Ovary (tissue), 9 donors: ENCODE results near the gene IRS1. TPM values are rescaled to one million over a fixed set of nuclear protein-coding genes. Genes with fewer than 3 reads are reported as not detected.

Experiments
- DNase-seq, 5 donors: peaks; one replicate each; pipeline ENCODE4 v3.0.0-alpha.2; 2019 to 2020
- H3K27ac ChIP-seq, 2 donors: fragments of 200-600 bp; one replicate each; pipeline versions ENCODE4 v1.5.1 to v1.8.0; 2019 to 2022
- H3K27me3 ChIP-seq: fragments of 200-600 bp; one replicate; pipeline ENCODE4 v1.8.0; 2022
- H3K36me3 ChIP-seq: fragments of 200-600 bp; sonication (generic); one replicate; pipeline ENCODE4 v1.5.1; 2019
- H3K4me1 ChIP-seq: one replicate; pipeline ENCODE4 v1.8.1; 2013; ENCODE audit warnings: mild to moderate bottlenecking, moderate library complexity; ENCODE audit not compliant: insufficient read depth
- H3K4me3 ChIP-seq: fragments of 200-600 bp; sonication (generic); one replicate; pipeline ENCODE4 v1.5.1; 2017
- H3K9me3 ChIP-seq, 2 donors: fragments of 200-600 bp in 1 of 2; sonication (generic) in 1 of 2; one replicate each; pipeline versions ENCODE4 v1.5.1 to v1.8.1; 2013 to 2019; ENCODE audit warnings: mild to moderate bottlenecking in 1 of 2, moderate library complexity in 1 of 2
- EP300 ChIP-seq: sonication (generic); formaldehyde crosslinking; IDR thresholded peaks from one replicate; pipeline ENCODE4 v1.6.1; 2017; ENCODE audit warnings: antibody characterized with exemption
- POLR2A ChIP-seq: fragments of 450-650 bp; IDR thresholded peaks from one replicate; pipeline ENCODE4 v1.6.1; 2017; ENCODE audit warnings: antibody characterized with exemption, mild to moderate bottlenecking, moderate library complexity
- WGBS, 3 donors: extraction: QIAGEN DNeasy Blood & Tissue Kit in 1 of 3; methylation state at CpG; one replicate each; pipeline versions ENCODE4 v1.1.5 to v1.1.7; 2013 to 2017; 5-methylcytosine and 5-hydroxymethylcytosine counted together
- intact Hi-C, 4 donors: fragments of 100-400 bp; cut with DNase I; formaldehyde crosslinking; loops; one replicate each; pipeline versions ENCODE4 v1.11.0 to v1.15.1; 2022 to 2023
- polyA plus RNA-seq, 2 donors: library from polyadenylated mRNA; stranded (reverse); fragments of 200-250 nt in 1 of 2; fragments of 350-450 nt in 1 of 2; fragmentation: Illumina TruSeq in 1 of 2; extraction: RNeasy Lipid Tissue Mini Kit (QIAGEN cat#74804) in 1 of 2; gene quantifications; one replicate each; pipeline ENCODE4 v1.2.3, GENCODE V29; 2013 to 2014
- total RNA-seq, 7 donors: library from RNA; depleted of rRNA in 2 of 7; stranded (reverse); fragments of >200 nt in 2 of 7; fragmentation: NEBNext Ultra II Directional in 3 of 7; extraction: Animal tissue kit (Norgen Biotek cat#: 25700) in 3 of 7; gene quantifications; one replicate each; pipeline versions ENCODE4 v1.1.0 to v1.2.4, GENCODE V29; 2016 to 2023
- TF ChIP-seq, protein P1 (sequence below), 3 donors: fragments of 450-650 bp in 2 of 3; fragments of 200-600 bp in 1 of 3; IDR thresholded peaks; one replicate each; pipeline versions ENCODE4 v1.5.1 to v1.8.0; 2016 to 2022; ENCODE audit warnings: antibody characterized with exemption in 3 of 3, mild to moderate bottlenecking in 1 of 3
- donor health status: DM: no; HTN: no; CAD: no; lungs with moderate emphysema.
- donor health status: DM: no; HTN: no; CAD: no.
- donor health status: Bipolar disorder and iron deficiency.
- donor health status: DM: yes; HTN: yes; CAD: no.
- donor health status: DM: no; HTN: no; CAD: no.
- donor health status: DM: yes; HTN: yes; CAD: no.

IRS1 gene
- total and polyA plus RNA-seq, 9 donors: 22.3 to 87.0 (median 44.1) TPM

GRCh38 chr2:226736382-226736781, 63.2 kb downstream of the IRS1 start:
- Histone ChIP-seq H3K27ac (no peak overlapping the region), H3K4me3 (no peak overlapping the region), H3K36me3 (no peaks in the 10 kb centered on the region), H3K27me3 (no peaks in the 10 kb centered on the region), H3K9me3 (no peaks in the 10 kb centered on the region), H3K4me1 (peaks cover 11% of the 10 kb centered on the region)
- no peak for DNase-seq
- TF ChIP-seq POLR2A (no peak), EP300 (no peak)
- TF ChIP-seq, protein P1, sequence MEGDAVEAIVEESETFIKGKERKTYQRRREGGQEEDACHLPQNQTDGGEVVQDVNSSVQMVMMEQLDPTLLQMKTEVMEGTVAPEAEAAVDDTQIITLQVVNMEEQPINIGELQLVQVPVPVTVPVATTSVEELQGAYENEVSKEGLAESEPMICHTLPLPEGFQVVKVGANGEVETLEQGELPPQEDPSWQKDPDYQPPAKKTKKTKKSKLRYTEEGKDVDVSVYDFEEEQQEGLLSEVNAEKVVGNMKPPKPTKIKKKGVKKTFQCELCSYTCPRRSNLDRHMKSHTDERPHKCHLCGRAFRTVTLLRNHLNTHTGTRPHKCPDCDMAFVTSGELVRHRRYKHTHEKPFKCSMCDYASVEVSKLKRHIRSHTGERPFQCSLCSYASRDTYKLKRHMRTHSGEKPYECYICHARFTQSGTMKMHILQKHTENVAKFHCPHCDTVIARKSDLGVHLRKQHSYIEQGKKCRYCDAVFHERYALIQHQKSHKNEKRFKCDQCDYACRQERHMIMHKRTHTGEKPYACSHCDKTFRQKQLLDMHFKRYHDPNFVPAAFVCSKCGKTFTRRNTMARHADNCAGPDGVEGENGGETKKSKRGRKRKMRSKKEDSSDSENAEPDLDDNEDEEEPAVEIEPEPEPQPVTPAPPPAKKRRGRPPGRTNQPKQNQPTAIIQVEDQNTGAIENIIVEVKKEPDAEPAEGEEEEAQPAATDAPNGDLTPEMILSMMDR (IDR thresholded peaks at IDR 0.05): no peak
- intact Hi-C loops: no loop called here
- 89 to 91% (median 89%) methylated on average over 4 of the region's 4 CpGs for WGBS, 3 donors

DNA sequence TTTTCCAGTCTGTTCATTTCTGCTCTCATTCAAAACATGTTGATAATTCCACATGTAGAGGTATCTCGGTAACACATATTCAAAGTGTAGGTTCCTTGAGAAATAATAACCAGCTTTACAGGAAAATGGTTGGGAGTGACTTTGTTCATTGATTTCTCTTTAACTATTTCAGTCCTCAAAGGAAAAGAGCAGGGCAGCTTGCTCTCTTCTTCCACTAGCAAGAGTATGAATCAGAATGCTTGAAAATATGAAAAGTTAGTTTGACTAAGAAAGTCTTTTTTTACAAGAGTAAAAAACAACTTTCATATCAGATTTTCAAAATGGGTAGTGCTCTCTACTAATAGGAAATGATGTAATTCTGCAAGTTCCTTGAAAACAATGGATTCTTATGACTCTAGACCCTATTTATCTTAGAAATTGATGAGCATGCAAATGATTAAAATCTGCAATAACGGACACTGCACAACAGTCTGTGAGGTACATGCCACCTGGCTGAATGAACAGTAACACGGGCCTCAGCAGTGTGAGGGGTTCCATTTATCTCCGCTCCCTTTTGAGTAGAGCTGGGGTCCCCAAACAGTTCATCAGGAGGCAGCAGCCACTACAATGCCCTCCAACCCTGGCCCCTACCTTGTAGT, 65.6 kb downstream of the IRS1 start:
- Histone ChIP-seq H3K27ac (peak overlapping the region in 1 of 2 donors; percentile 48), H3K27me3 (no peaks in the 10 kb centered on the region), H3K9me3 (no peaks in the 10 kb centered on the region), H3K4me3 (no peak overlapping the region), H3K36me3 (no peaks in the 10 kb centered on the region), H3K4me1 (peaks cover 8% of the 10 kb centered on the region)
- intact Hi-C loops: no loop called here
- TF ChIP-seq, protein P1 (IDR thresholded peaks at IDR 0.05): no peak
- TF ChIP-seq POLR2A (no peak), EP300 (no peak)
- DNase-seq: no peak
- WGBS, 3 donors: 75 to 76% (median 75%) methylated on average over 4 of the region's 4 CpGs

DNA sequence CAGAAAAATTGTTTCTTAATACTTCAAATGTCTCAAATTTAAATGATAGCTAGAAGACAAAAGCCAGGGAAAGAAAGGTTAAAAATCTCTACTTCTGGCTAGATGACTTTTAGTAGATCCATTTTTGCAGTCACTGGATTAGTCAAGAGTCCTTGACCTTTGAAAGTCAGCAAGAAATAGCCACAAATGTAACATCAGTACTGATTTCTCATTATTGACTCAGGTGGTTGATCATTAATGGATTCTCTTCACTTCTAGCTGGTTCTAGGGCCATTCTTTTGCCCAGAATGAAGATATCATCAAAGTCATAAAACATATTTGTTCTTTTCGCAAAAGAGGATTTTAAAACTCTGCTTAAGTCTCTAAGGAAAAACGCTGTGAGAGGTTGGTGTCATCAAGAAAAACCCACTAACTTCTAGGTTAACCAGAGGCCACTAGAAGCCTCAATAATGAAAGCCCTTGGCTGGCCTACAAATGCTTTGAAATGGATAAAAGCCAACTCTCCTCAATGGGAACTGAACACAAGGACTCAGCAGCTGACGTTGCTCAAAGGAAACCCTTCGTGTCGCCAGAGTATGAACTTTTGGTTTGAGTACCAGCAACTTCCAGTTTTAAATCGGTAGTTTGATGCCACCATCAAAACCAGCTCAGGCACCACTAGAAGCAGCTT, 66.3 kb downstream of the IRS1 start:
- H3K27me3 ChIP-seq: no peaks in the 10 kb centered on the region
- peak overlapping the region in 1 of 2 donors; percentile 48 for H3K27ac ChIP-seq
- DNase-seq: peak in 2 of 5 donors; percentile 28 to 32
- no peaks in the 10 kb centered on the region for H3K9me3 ChIP-seq
- intact Hi-C loops: no loop called here
- no peak for TF ChIP-seq EP300
- TF ChIP-seq POLR2A: no peak
- TF ChIP-seq, protein P1 (IDR thresholded peaks at IDR 0.05): no peak
- peaks cover 3% of the 10 kb centered on the region for H3K4me1 ChIP-seq
- H3K36me3 ChIP-seq: no peaks in the 10 kb centered on the region
- H3K4me3 ChIP-seq: no peak overlapping the region
- WGBS, 3 donors: 24 to 39% (median 37%) methylated on average over 6 of the region's 6 CpGs

DNA sequence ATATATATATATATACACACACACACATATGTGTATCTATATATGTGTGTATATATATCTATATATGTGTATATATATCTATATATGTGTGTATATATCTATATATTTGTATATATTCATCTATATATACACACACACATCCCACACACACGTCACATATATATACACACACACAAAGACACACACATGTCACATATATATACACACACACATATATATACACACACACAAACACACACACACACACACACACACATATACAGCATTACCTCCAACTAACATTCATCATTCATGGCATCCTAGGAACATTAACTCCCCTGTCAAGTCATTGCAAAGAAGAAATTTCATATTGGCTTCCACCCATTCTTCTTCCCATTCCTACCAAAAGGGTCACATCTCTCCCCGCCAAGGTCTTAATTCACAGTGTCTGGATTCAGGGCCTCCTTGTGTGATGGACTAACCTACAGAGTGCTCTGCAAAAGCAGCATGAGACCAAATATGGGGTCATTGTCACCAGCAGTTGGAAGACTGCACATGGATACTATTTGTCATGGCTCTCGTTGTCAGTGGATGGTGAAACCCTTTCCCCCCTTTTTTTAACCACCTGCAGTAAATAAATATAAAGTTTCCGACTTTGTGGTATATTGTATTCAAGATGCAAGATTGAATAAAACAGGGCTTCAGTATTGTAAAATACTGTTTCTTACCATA, 67.0 kb downstream of the IRS1 start:
- peaks cover 3% of the 10 kb centered on the region for H3K4me1 ChIP-seq
- TF ChIP-seq POLR2A (no peak), EP300 (no peak)
- TF ChIP-seq, protein P1 (IDR thresholded peaks at IDR 0.05): no peak
- H3K9me3 ChIP-seq: no peaks in the 10 kb centered on the region
- H3K27me3 ChIP-seq: no peaks in the 10 kb centered on the region
- intact Hi-C loops: no loop called here
- no peak for DNase-seq
- H3K27ac ChIP-seq: peak overlapping the region in 1 of 2 donors; percentile 48
- WGBS, 3 donors: 91 to 98% (median 95%) methylated on average over 4 of the region's 4 CpGs
- no peak overlapping the region for H3K4me3 ChIP-seq
- H3K36me3 ChIP-seq: no peaks in the 10 kb centered on the region
